VCaP (cell line): ENCODE data around the gene TESK2.
"Not testable (repeated sequence)": the region's sequence is repeated elsewhere in the genome, so short reads cannot be mapped to it uniquely, and the experiment has no call there.

Source experiments
- H3K27ac ChIP-seq: fragments of 450-650 bp; 2 replicates; pipeline ENCODE4 v1.5.1; 2017
- TF ChIP-seq, protein P1 (sequence below): fragments of 450-650 bp; conservative IDR thresholded peaks from 2 replicates; pipeline ENCODE4 v1.5.1; 2017; ENCODE audit warnings: mild to moderate bottlenecking, moderate library complexity

TESK2 gene

DNA sequence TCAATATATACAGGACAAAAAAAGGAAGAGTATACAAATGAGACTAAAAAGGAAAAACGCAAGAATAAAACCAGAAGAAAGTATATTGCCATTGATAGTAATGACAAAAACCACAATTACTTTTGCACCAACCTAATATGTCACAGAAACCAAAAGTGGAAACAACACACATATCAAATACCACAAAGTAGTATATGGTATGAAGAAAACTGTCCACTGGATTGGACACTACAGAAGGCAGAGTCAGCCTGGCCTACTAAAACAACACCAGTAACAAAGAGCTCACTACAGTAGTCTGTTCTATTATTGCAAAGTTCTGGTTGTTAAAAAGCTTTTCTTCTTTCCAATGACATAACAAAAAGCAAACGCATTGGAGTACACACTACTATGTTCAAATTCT lies 17.7 kb downstream of the TESK2 start:
- TF ChIP-seq, protein P1, sequence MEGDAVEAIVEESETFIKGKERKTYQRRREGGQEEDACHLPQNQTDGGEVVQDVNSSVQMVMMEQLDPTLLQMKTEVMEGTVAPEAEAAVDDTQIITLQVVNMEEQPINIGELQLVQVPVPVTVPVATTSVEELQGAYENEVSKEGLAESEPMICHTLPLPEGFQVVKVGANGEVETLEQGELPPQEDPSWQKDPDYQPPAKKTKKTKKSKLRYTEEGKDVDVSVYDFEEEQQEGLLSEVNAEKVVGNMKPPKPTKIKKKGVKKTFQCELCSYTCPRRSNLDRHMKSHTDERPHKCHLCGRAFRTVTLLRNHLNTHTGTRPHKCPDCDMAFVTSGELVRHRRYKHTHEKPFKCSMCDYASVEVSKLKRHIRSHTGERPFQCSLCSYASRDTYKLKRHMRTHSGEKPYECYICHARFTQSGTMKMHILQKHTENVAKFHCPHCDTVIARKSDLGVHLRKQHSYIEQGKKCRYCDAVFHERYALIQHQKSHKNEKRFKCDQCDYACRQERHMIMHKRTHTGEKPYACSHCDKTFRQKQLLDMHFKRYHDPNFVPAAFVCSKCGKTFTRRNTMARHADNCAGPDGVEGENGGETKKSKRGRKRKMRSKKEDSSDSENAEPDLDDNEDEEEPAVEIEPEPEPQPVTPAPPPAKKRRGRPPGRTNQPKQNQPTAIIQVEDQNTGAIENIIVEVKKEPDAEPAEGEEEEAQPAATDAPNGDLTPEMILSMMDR = no peak
- H3K27ac ChIP-seq = no peak overlapping the region

DNA sequence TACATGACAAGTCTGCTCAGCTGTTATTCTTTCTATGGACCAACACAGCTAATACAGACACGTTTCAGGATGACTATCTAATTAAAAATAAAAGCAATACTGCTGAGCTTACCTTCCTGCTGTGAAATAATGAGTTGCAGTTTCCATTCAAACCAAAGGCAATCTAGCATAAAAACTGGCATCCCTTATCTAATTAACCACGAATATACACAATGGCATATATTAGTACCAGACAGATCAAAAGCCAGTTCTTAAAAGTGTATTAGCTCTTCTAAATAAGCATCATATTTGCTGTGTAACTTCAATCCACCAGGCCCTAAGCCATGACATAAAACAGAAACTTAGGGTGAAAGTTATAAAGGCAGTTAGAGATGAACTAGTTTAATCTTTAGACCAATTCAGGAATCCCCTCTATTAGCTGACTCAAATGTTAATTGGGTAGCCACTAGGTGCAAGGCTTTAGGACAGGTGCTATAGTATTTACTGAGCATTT lies 20.6 kb downstream of the TESK2 start:
- no peak overlapping the region for H3K27ac ChIP-seq
- TF ChIP-seq, protein P1 = no peak

DNA sequence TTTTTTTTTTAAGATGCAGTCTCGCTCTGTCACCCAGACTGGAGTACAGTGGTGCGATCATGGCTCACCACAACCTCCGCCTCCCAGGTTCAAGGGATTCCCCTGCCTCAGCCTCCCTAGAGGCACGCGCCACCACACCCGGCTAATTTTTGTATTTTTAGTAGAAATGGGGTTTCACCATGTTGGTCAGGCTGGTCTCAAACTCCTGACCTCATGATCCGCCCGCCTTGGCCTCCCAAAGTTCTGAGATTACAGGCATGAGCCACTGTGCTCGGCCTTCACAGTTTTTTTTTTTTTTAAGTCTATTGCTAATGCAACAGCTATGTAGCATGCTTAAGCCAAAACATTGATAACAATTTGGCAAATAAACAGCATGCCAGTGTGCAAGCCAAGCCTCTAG lies 23.6 kb downstream of the TESK2 start:
- H3K27ac ChIP-seq = not testable (repeated sequence)

DNA sequence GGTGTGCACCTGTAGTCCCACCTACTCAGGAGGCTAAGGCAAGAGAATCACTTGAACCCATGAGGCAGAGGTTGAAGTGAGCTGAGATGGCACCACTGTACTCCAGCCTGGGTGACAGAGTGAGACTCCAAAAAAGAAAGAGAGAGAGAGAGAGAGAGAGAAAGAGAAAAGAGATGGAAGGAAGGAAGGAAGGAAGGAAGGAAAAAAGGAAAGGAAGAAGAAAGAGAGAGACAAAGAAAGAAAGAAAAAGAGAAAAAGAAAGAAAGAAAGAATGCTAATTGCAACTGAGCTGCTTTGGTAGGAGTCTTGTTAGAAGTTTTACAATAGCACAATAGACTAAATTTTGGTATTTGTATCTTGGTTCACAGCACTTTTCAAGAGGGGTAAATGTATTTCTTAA lies 25.7 kb downstream of the TESK2 start:
- H3K27ac ChIP-seq = no peak overlapping the region
- TF ChIP-seq, protein P1 = no peak

DNA sequence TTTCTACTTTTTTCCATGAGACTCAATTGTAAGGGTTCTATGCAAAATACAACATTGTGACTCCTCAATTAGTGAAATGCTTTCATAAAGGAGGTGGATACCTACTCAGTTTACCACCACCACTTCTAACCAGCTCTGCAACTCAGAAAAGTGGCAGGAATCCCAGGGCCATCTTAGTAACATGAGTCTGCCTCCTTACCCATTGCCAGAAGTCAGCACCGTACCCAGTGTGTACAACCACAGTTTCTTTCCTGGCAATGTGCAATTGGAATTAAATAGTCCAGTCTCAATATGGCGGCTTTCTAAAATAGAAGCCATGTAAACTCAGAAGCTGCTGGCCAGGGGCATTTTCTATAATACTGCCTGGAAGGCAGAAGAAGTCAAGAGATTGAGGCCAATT lies 32.1 kb downstream of the TESK2 start:
- H3K27ac ChIP-seq = no peak overlapping the region
- TF ChIP-seq, protein P1 = no peak

DNA sequence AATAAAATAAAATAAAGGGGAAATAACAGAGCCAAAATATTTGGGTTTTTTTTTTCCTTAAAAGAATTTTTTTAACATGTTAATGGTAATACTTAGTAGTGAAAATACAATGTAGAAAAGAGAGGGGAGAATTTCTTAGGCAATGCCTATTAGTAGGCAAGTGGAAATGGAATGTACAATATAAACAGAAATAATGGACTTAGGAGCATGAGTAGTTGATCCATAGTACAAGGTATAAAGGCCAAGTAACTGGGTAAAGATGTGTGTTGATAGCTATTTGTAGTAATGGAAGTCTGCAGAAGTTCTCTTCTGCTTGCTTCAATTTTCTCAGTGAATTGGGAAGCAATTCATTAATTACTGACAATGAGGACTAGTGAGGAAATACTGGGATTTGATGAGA lies 34.4 kb downstream of the TESK2 start:
- TF ChIP-seq, protein P1 = no peak
- no peak overlapping the region for H3K27ac ChIP-seq

DNA sequence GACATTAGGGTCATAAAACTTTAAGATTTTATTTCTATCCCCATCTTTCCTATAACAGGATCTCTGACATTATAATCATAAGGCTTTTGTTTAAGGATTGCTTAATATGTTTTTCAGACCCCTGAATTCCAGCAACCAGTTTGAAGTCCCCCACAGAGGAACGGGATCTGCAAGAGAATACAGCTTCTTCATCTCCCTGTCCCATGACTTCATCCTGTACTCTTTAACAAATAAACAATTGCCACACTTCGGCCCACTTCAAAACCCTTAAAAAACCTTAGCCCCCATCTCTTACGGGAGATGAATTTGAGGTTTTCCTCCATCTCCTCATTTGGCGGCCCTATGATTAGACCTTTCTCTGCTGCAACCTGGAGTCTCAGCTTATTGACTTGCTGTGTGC lies 35.8 kb downstream of the TESK2 start:
- TF ChIP-seq, protein P1 = no peak
- H3K27ac ChIP-seq = no peak overlapping the region

DNA sequence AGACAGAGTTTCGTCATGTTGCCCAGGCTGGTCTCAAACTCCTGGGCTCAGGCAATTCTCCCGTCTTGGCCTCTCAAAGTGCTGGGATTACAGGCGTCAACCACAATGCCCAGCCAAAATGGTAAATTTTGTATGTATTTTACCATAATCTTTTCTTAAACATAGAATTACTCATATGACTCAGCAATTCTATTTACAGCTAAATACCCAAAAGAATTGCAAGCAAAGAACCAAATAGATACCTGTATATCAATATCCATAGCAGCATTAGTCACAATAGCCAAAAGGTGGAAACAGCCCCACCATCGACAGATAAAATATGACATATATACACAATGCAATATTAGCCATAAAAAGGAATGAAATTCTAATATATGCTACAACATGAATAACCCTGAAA lies 36.5 kb downstream of the TESK2 start:
- no peak overlapping the region for H3K27ac ChIP-seq
- TF ChIP-seq, protein P1 = no peak
